Activated CD4-positive, CD25-positive, alpha-beta regulatory T cell treated with anti-CD3 and anti-CD28 coated beads, Interleukin-2, amount 50 U/mL, for 24 hours (primary cell): ENCODE data around the gene KIAA1755.
"Not testable (repeated sequence)": the region's sequence is repeated elsewhere in the genome, so short reads cannot be mapped to it uniquely, and the experiment has no call there.

Source experiments
- ATAC-seq, 2 donors: fragments of 150-1000 bp; cut with Tn5 transposase; one replicate each; pipeline ENCODE4 v1.10.0; 2021; ENCODE audit warnings: mild to moderate bottlenecking in 1 of 2, moderate library complexity in 1 of 2

KIAA1755 gene

GRCh38 chr20:38258545-38259215 is 1.9 kb downstream of the KIAA1755 start:
- no peak for ATAC-seq

DNA sequence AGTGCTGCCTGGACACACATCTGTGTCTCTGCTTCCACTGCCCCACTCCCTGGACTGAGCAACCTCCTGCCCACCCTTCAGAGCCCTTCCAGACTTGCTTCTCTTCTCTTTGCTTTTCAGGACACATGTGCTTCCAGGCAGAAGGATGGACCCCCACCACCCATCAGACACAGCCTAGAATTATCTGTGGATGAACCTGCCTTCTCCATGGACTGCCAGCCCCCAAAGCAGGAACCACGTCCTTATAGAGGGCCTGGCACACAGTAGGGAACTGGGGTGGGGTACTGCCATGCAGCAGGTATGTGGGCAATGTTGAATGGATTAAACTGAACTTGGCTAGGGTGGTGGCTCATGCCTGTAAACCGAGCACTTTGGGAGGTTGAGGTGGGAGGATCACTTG is 3.6 kb downstream of the KIAA1755 start:
- no peak for ATAC-seq

GRCh38 chr20:38256021-38256420 is 4.5 kb downstream of the KIAA1755 start:
- no peak for ATAC-seq

DNA sequence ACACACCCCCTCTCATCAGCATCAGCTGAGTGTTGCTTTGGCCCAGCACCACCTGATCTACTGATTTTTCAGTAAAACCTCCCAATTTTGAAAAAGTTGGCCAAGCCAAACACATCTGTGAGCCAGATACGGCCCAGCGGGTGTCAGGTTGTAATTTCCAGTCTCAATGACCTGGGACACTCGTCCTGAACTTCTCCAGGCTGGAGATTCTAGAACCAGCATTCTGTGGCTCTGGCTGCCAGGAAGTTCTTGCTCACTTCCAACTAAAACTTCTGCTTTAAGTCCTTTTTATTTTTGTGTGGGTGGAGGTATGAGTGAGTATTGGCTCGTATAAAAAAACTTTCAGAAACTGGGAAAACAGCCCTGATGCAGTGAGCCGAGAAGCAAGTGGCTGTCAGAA is 5.1 kb downstream of the KIAA1755 start:
- no peak for ATAC-seq

DNA sequence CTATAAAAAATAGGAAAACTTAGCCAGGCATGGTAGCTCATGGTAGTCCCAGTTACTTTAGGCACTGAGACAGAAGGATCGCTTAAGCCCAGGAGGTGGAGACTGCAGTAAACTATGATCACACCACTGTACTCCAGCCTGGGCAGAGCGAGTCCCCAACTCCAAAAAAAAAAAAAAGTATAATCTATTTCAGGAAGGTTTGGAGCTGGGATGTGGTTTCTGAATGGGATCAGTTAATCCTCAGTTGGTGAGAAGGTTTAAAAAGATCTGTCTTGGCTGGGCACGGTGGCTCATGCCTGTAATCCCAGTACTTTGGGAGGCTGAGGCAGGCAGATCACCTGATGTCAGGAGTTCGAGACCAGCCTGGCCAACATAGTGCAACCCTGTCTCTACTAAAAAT is 5.9 kb downstream of the KIAA1755 start:
- ATAC-seq, result not testable (repeated sequence)

GRCh38 chr20:38253571-38253970 is 7.0 kb downstream of the KIAA1755 start:
- no peak for ATAC-seq

DNA sequence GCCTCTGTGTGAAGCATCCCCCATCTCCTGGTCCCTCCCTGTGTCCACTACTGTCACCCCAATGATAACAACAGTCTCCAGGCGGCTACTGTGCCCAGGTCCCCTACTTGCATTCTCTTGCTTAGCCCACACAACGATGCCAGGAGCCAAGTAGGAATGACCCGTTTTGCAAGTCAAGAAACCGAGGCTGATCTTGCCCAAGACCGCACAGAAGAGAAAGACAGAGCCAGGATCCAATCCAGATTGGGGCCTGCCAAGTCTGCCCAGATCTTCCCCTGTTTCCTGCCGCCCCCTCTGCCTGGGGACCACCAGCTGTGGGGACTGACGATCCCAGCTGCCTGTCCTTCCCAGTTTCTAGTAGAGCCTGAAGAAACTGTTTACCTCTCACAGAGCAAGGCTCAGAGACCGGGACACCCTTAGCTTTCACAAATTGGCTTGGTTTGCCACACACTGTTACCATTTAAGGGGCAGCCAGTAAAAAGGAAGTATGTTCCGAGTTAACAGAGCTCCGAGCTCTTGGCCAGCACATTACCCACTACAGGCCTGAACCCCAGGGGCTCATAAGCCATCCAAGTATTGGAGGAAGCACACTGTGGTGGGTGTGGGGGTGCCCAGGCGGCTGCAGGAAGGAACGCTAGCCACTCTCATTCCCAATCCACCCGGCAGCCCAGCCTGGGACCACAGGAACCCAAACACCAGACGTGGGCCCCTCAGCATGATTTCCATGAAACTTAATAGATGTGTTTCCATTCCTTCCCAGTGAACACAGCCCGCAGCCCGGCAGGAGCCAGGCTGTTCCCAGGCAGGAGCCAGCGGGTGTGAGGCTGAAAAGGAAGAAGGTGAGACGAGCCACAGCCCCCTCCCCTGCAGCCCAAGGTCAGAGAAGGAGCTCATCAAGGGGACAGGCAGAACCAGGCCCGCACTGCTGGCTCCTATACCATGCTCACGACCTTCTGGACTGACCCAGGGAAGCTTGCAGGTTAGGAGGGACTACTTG is 7.9 kb downstream of the KIAA1755 start:
- ATAC-seq, result no peak

DNA sequence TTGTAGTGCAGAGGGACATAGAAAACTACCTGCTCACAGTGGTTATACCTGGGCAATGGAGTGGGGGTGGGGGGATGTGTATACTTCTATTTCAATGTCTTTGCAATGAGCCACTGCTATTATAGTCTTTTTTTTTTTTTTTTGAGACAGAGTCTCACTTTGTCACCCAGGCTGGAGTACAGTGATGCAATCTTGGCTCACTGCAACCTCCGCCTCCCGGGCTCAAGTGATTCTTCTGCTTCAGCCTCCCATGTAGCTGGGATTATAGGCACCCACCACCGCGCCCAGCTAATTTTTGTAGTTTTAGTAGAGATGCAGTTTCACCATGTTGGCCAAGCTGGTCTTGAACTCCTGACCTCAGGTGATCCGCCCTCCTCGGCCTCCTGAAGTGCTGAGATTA is 9.1 kb downstream of the KIAA1755 start:
- ATAC-seq, result not testable (repeated sequence)

- ATAC-seq, result no peak
Measured at GRCh38 chr20:38250609-38251008, 9.9 kb downstream of the KIAA1755 start.

DNA sequence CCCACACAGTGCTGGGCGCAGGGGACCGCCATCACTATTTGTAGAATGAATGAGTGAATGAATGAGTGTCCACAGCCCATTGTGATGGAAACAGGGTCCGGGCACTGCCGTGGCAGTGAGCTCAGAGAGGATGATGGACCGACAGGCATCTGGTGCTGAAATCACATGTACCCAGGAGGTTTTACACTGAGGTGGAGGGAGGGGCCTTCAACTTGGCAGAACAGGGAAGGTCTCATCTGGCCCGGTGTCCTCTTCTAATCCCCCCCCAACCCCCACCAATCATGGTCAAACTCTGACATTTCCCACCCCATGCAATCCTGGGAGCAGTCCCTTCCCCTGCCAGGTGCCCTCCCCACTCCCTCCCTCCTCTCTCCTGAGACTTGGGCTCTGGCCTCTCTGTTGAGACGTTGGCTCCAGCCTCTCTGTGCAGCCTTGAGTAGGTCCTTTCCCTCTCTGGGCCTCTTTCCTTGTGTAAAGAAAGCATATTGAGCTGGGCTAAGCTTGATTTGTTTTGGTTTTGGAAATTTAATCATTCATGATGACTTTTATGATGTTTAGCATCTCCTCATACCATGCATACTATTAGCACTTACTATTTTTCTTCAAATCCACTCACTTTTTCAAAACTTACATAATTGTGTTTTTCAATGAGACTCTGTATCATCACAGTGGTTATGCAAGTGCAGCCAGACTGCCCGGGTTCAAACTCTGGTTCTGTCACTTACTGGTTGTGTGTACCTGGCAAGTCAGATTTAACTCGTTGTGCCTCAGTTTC is 10.8 kb downstream of the KIAA1755 start:
- no peak for ATAC-seq

- ATAC-seq, result no peak
Measured at GRCh38 chr20:38248133-38248532, 12.4 kb downstream of the KIAA1755 start.

DNA sequence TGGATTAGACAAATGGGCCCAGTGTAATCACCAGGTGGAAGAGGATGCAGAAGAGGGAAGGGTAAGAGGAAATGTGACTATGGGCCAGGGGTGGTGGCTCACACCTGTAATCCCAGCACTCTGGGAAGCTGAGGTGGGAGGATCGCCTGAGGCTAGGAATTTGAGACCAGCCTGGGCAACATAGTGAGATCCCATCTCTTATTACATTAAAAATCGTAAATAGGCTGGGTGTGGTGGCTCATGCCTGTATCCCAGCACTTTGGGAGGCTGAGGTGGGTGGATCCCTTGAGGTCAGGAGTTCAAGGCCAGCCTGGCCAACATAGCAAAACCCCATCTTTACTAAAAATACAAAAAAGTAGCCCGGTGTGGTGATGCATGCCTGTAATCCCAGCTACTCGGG is 12.8 kb downstream of the KIAA1755 start:
- ATAC-seq, result not testable (repeated sequence)

DNA sequence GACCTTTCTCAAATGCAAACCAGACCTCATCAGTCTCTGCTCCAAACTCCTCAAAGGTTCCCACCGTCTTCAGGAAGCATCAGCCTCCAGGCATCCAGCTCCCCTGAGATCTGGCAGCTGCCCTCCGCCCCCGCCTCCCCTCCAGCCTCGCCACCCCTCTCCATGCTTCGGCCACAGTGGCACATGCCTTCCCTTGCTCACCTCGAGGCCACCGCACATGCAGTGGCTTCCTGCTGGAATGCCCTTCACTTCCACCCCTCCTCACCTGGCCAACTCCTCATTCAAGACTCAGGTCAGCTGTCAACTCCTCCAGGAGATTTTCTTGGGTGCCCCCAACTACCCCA is 13.4 kb downstream of the KIAA1755 start:
- ATAC-seq, result no peak

DNA sequence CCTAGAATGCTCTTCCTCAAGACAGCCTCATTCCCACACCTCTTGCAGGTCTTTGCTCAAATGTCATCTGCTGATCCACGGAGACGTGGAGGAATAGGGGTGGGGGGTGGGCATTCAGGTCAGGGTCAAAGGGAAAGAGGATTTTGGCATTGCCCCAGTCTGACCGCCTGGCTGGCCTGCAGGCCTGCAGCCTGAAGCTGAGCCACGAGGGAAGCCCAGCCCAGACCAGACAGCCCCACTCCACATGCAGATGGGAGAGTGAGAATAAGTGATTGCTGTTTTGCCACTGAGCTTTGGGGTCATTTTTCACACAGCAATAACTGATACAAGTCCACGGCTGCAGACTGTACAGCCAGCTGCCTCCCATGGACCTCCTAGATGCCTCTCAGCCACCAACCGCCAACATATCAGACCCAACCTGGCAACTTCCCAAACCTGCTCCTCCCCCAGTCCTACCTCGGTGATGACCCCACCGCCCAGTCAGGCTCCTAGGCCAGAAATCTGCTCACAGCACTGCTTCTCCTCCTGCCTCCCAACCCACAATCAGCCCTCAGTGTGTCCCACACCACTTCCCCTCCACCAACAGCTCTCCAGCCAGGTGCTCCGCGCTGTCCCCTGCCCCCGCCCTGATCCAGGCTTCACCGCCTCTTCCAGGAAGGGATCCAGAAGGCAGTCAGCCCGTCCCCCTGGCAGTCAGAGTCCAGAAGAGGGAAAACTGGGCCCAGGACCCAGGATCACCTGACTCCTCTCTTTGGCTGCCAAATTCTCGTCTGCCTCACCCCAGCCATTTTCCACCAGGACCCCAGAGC is 14.0 kb downstream of the KIAA1755 start:
- ATAC-seq, result no peak

GRCh38 chr20:38245753-38246152 is 14.8 kb downstream of the KIAA1755 start:
- ATAC-seq, result no peak

GRCh38 chr20:38243709-38244020 is 16.9 kb downstream of the KIAA1755 start:
- ATAC-seq, result no peak

GRCh38 chr20:38242848-38243708 is 17.5 kb downstream of the KIAA1755 start:
- ATAC-seq, result no peak

DNA sequence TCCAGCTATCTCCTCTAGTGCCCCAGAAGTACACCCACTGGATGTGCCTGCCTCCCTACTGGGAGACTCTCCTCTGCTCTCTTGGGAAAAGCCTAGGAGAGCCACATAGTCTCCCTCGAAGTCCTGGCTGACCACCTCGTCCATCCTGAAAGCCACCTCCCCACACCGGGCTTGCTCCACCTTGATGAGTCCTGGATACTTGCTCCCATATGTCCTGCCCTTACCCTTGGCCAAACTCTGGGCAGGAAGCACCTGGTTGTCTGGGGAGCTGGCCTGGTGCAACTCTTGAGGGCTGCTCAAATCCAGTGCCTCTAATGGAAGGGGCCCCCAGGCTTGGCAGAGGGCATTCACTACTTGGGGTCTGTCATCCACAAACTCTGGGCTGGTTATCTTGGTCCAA is 19.3 kb downstream of the KIAA1755 start:
- ATAC-seq, result no peak

GRCh38 chr20:38239441-38239840 is 21.1 kb downstream of the KIAA1755 start:
- ATAC-seq, result no peak

DNA sequence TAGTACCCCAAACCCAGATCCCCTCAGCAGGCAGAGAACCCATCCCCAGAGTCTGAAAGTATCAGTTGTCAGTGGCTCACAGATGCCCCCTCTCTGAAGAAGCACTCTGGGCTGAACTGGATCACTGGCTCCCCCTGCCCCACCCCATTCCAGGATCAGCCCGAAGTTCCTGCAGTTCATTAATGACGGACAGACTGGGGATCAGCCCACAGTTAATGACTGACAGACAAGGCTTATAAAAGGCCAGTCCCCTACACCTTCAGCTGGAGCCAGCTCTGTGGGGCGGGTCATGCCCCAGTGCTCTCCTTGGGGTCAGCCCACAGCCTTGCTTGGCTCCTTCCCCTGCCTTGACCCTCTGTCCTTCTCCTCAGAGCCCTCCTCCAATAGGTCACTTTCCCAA is 21.7 kb downstream of the KIAA1755 start:
- no peak for ATAC-seq

DNA sequence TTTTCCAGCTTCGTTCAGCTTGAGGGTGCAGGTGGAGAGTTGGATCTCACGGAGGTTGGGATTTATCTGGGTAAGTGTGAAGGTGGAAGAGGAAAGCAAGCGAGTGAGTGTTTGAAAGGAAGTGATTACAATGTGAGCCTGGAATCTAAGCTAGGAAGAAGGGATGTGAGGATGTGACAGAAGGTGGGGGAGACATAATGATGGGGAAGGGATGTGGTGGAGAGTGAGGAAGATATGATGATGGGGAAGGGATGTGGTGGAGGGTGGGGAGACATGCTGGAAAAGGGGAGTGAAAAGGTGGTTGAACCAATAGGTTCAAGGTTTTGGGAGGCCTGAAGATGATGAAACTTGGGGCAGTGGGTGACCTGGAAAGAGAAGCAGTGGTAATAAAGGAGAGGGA is 23.2 kb downstream of the KIAA1755 start:
- no peak for ATAC-seq
